Calu3 (cell line): ENCODE results near the gene GLIPR1. TPM values are rescaled to one million over a fixed set of nuclear protein-coding genes. Genes with fewer than 3 reads are reported as not detected.

Experiments
- BruUV-seq: library from RNA; stranded (reverse); fragments of 400-500 nt; replicated peaks from 2 replicates; lab custom pipeline; 2021; lab: Mats Ljungman, UMichigan
- CTCF ChIA-PET: fragments of 300-600 bp; sonication (Branson Sonifier 250); formaldehyde crosslinking; loops from one replicate; lab custom pipeline; 2022; ENCODE audit warnings: antibody characterized with exemption; lab: Charles Lee
- DNase-seq: peaks from one replicate; pipeline ENCODE4 v3.0.0; 2022
- H3K27ac Mint-ChIP-seq: one replicate; pipeline ENCODE4 v1.8.0; 2022; ENCODE audit warnings: mixed read lengths; ENCODE audit not compliant: unreplicated experiment
- H3K27me3 Mint-ChIP-seq: one replicate; pipeline ENCODE4 v1.8.0; 2022; ENCODE audit warnings: mixed read lengths; ENCODE audit not compliant: unreplicated experiment
- H3K36me3 Mint-ChIP-seq: one replicate; pipeline ENCODE4 v1.8.0; 2022; ENCODE audit warnings: mild to moderate bottlenecking, moderate library complexity, mixed read lengths; ENCODE audit not compliant: insufficient read depth, unreplicated experiment
- H3K4me1 Mint-ChIP-seq: one replicate; pipeline ENCODE4 v1.8.0; 2022; ENCODE audit warnings: mild to moderate bottlenecking, low read depth, mixed read lengths; ENCODE audit not compliant: unreplicated experiment
- H3K4me3 Mint-ChIP-seq: one replicate; pipeline ENCODE4 v1.8.0; 2022; ENCODE audit warnings: mild to moderate bottlenecking, low read depth, moderate library complexity, mixed read lengths; ENCODE audit not compliant: unreplicated experiment
- H3K9me3 Mint-ChIP-seq: one replicate; pipeline ENCODE4 v1.8.0; 2022; ENCODE audit warnings: low read depth, mixed read lengths; ENCODE audit not compliant: unreplicated experiment
- intact Hi-C: fragments of 100-400 bp; cut with micrococcal nuclease; formaldehyde crosslinking; loops from one replicate; pipeline ENCODE4 v1.10.0; 2022; ENCODE audit not compliant: unreplicated experiment
- total RNA-seq: library from RNA; stranded (reverse); gene quantifications from 2 replicates; pipeline ENCODE4 v1.2.3, GENCODE V29; 2022
- TF ChIP-seq, protein P1 (sequence below): fragments of 200-600 bp; IDR thresholded peaks from one replicate; pipeline ENCODE4 v1.8.0; 2022; ENCODE audit warnings: antibody characterized with exemption; ENCODE audit not compliant: unreplicated experiment

GLIPR1 gene
- total RNA-seq, 1 experiment from 2014 or later, result 38.5 TPM

- CTCF ChIA-PET, result no interaction called here
- no peaks in the 10 kb centered on the region for H3K27me3 Mint-ChIP-seq
- H3K4me3 Mint-ChIP-seq, result no peak overlapping the region
- H3K9me3 Mint-ChIP-seq, result no peaks in the 10 kb centered on the region
- H3K4me1 Mint-ChIP-seq, result peaks cover 17% of the 10 kb centered on the region
- no peak for DNase-seq
- TF ChIP-seq, protein P1, sequence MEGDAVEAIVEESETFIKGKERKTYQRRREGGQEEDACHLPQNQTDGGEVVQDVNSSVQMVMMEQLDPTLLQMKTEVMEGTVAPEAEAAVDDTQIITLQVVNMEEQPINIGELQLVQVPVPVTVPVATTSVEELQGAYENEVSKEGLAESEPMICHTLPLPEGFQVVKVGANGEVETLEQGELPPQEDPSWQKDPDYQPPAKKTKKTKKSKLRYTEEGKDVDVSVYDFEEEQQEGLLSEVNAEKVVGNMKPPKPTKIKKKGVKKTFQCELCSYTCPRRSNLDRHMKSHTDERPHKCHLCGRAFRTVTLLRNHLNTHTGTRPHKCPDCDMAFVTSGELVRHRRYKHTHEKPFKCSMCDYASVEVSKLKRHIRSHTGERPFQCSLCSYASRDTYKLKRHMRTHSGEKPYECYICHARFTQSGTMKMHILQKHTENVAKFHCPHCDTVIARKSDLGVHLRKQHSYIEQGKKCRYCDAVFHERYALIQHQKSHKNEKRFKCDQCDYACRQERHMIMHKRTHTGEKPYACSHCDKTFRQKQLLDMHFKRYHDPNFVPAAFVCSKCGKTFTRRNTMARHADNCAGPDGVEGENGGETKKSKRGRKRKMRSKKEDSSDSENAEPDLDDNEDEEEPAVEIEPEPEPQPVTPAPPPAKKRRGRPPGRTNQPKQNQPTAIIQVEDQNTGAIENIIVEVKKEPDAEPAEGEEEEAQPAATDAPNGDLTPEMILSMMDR, result no peak
- intact Hi-C loops, result loop anchor here (5.0 to 10.0 kb wide), 4 partner anchors 108 to 925 kb away; no protein-coding TSS in a partner anchor
- H3K36me3 Mint-ChIP-seq, result no peaks in the 10 kb centered on the region
- no peak overlapping the region for H3K27ac Mint-ChIP-seq
- no TSS peak for BruUV-seq
Measured at GRCh38 chr12:75529316-75529715, 48.8 kb downstream of the GLIPR1 start.

DNA sequence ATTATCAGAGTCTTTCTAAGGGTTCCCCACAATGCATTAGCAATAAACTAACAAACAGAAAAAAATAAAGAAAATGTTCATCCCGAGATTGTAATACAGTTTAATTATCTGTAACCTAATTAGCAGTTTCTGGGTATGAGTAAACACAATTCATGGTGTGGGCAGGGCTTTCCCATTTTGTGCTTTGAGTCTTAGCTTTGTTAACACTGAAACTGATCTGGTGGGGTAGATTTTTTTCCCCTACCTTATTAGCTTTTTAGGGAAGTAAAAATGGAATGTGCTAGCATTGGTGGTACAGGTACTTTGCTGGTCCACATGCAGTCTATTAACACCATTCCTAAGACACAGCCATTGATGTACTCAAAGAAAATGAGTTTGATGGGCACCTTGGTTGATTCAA lies 49.3 kb downstream of the GLIPR1 start:
- TF ChIP-seq, protein P1, result no peak
- BruUV-seq, result no TSS peak
- DNase-seq, result no peak
- Mint-ChIP-seq H3K4me1 (peaks cover 17% of the 10 kb centered on the region), H3K36me3 (no peaks in the 10 kb centered on the region), H3K9me3 (no peaks in the 10 kb centered on the region), H3K27me3 (no peaks in the 10 kb centered on the region), H3K4me3 (no peak overlapping the region), H3K27ac (no peak overlapping the region)
- intact Hi-C loops, result loop anchor here (5.0 to 10.0 kb wide), 4 partner anchors 107 to 925 kb away; no protein-coding TSS in a partner anchor
- CTCF ChIA-PET, result no interaction called here

DNA sequence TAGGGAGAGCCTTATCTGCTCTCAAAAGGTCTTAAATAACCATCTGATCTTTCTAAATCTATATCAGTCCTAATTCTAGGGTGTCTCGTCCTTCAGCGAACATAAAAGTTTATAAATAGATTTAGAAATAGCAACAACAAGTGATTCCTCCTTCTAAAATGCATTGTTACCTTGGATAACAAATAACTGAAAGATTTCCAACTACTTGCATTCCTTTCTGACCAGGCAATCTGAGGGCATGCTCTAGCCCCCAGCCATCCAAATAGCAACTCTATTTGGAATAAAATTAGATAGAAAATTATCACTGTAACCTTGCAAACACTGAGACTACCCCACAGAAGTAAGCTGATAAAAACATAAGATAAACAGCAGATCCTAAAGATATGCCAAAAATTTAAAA lies 52.7 kb downstream of the GLIPR1 start:
- CTCF ChIA-PET, result no interaction called here
- Mint-ChIP-seq H3K4me1 (no peaks in the 10 kb centered on the region), H3K4me3 (no peak overlapping the region), H3K36me3 (no peaks in the 10 kb centered on the region), H3K27ac (no peak overlapping the region), H3K27me3 (no peaks in the 10 kb centered on the region), H3K9me3 (no peaks in the 10 kb centered on the region)
- no TSS peak for BruUV-seq
- intact Hi-C loops, result no loop called here
- DNase-seq, result no peak
- TF ChIP-seq, protein P1, result no peak

- Mint-ChIP-seq H3K27ac (no peak overlapping the region), H3K36me3 (no peaks in the 10 kb centered on the region), H3K27me3 (no peaks in the 10 kb centered on the region), H3K4me3 (no peak overlapping the region), H3K4me1 (no peaks in the 10 kb centered on the region), H3K9me3 (no peaks in the 10 kb centered on the region)
- intact Hi-C loops, result no loop called here
- TF ChIP-seq, protein P1, result no peak
- DNase-seq, result no peak
- CTCF ChIA-PET, result no interaction called here
- no TSS peak for BruUV-seq
Measured at GRCh38 chr12:75539889-75540288, 59.3 kb downstream of the GLIPR1 start.
